Type B pancreatic cell (in vitro differentiated cells): ENCODE data around the gene EPHB1. TPM values are rescaled to one million over a fixed set of nuclear protein-coding genes. Genes with fewer than 3 reads are reported as not detected.

Experiments used
- DNase-seq: peaks from one replicate; pipeline ENCODE4 v3.0.0; 2021; ENCODE audit warnings: mixed read lengths; ENCODE audit not compliant: unreplicated experiment; ENCODE audit errors: extremely low spot score
- H3K27ac Mint-ChIP-seq: 2 replicates; pipeline ENCODE4 v1.8.0; 2021; ENCODE audit warnings: mild to moderate bottlenecking, mixed read lengths
- H3K27me3 Mint-ChIP-seq: 2 replicates; pipeline ENCODE4 v1.8.0; 2021; ENCODE audit warnings: mixed read lengths
- H3K36me3 Mint-ChIP-seq: 2 replicates; pipeline ENCODE4 v1.8.0; 2021; ENCODE audit warnings: mixed read lengths
- H3K4me1 Mint-ChIP-seq: one replicate; pipeline ENCODE4 v1.8.0; 2021; ENCODE audit warnings: mixed read lengths; ENCODE audit not compliant: unreplicated experiment
- H3K4me3 Mint-ChIP-seq: 2 replicates; pipeline ENCODE4 v1.8.0; 2021; ENCODE audit warnings: mild to moderate bottlenecking, mixed read lengths
- H3K9me3 Mint-ChIP-seq: 2 replicates; pipeline ENCODE4 v1.8.0; 2021; ENCODE audit warnings: mixed read lengths
- total RNA-seq: library from RNA; stranded (reverse); gene quantifications from 2 replicates; pipeline ENCODE4 v1.2.1, GENCODE V29; 2021; ENCODE audit warnings: low replicate concordance
- TF ChIP-seq, protein P1 (sequence below): fragments of 200-600 bp; sonication (generic); conservative IDR thresholded peaks from 2 replicates; pipeline ENCODE4 v1.5.0; 2021; ENCODE audit warnings: antibody characterized with exemption, mild to moderate bottlenecking

The EPHB1 gene
- total RNA-seq, 1 donor from 2014 or later = 9.1 TPM

DNA sequence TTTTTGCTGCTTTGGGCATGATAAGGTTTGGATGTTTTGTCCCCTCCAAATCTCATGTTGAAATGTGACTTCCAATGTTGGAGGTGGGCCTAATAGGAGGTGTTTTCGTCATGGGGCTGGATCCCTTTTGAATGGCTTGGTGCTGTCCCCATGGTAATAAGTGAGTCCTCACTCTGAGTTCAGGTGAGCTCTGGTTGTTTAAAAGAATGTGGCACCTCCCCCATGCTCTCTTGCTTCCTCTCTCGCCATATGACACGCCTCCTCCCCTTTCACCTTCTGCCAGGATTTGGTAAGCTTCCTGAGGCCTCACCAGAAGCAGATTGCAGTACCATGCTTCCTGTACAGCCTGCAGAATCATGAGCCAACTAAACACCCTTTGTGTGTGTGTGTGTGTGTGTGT is 255.5 kb downstream of the EPHB1 start:
- TF ChIP-seq, protein P1, sequence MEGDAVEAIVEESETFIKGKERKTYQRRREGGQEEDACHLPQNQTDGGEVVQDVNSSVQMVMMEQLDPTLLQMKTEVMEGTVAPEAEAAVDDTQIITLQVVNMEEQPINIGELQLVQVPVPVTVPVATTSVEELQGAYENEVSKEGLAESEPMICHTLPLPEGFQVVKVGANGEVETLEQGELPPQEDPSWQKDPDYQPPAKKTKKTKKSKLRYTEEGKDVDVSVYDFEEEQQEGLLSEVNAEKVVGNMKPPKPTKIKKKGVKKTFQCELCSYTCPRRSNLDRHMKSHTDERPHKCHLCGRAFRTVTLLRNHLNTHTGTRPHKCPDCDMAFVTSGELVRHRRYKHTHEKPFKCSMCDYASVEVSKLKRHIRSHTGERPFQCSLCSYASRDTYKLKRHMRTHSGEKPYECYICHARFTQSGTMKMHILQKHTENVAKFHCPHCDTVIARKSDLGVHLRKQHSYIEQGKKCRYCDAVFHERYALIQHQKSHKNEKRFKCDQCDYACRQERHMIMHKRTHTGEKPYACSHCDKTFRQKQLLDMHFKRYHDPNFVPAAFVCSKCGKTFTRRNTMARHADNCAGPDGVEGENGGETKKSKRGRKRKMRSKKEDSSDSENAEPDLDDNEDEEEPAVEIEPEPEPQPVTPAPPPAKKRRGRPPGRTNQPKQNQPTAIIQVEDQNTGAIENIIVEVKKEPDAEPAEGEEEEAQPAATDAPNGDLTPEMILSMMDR = no peak
- H3K36me3 Mint-ChIP-seq = no peaks in the 10 kb centered on the region

DNA sequence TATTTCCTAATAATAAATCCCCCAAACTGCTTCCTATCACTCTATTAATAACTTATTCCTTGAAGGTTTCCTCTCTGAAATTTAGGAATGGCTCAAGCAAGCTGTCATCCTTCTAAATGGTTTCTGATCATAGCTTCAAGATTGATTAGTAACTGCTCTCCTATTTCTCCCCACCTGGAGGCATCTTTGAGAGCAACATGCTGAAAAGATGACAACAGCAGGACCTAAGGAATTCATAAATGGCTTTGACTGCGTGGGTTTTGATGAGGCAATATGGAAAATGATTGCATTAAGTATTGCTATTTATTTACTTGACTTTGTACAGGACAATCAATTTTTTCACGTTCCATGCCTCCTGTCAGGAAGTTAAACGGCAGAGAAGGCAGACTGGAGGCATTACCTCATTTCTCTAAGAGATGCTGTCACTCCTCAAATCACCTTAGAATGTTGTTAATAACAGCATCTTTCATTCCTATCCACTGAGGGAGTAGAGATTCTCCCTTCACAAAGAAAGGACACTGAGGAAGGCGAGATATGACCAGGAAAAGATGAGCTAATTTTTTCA is 256.4 kb downstream of the EPHB1 start:
- TF ChIP-seq, protein P1 = no peak
- no peaks in the 10 kb centered on the region for H3K9me3 Mint-ChIP-seq
- no peak for DNase-seq
- peaks cover 30% of the 10 kb centered on the region for H3K27me3 Mint-ChIP-seq
- H3K4me3 Mint-ChIP-seq = no peak overlapping the region
- no peaks in the 10 kb centered on the region for H3K4me1 Mint-ChIP-seq
- H3K27ac Mint-ChIP-seq = no peak overlapping the region
- no peaks in the 10 kb centered on the region for H3K36me3 Mint-ChIP-seq

More for the DNA sequence above, 255.5 kb downstream of the EPHB1 start:
- H3K4me3 Mint-ChIP-seq = no peak overlapping the region
- no peaks in the 10 kb centered on the region for H3K9me3 Mint-ChIP-seq
- H3K27ac Mint-ChIP-seq = no peak overlapping the region
- no peaks in the 10 kb centered on the region for H3K4me1 Mint-ChIP-seq
- DNase-seq = no peak
- peaks cover 25% of the 10 kb centered on the region for H3K27me3 Mint-ChIP-seq

DNA sequence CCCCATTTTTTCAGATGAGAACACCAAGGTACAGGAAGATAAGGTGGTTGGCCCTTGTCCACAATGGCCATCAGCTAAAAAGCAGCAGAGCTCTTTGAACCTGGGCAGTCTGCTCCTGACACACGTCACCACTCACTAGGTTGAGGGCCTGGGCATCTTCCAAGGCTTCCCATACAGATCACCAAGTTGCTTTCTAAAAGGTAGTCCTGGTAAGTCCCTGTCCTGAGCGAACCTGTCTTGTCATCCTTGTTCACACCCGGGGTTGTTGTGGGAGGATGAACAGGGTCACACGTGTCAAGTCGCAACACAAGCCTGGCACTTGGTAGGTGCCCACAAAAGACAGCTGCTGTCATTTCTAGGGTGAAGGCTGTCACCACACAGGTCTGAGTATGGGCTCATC is 260.4 kb downstream of the EPHB1 start:
- Mint-ChIP-seq H3K27ac (no peak overlapping the region), H3K4me3 (no peak overlapping the region), H3K36me3 (no peaks in the 10 kb centered on the region), H3K27me3 (peaks cover 28% of the 10 kb centered on the region), H3K4me1 (no peaks in the 10 kb centered on the region), H3K9me3 (no peaks in the 10 kb centered on the region)
- TF ChIP-seq, protein P1 = no peak
- no peak for DNase-seq

DNA sequence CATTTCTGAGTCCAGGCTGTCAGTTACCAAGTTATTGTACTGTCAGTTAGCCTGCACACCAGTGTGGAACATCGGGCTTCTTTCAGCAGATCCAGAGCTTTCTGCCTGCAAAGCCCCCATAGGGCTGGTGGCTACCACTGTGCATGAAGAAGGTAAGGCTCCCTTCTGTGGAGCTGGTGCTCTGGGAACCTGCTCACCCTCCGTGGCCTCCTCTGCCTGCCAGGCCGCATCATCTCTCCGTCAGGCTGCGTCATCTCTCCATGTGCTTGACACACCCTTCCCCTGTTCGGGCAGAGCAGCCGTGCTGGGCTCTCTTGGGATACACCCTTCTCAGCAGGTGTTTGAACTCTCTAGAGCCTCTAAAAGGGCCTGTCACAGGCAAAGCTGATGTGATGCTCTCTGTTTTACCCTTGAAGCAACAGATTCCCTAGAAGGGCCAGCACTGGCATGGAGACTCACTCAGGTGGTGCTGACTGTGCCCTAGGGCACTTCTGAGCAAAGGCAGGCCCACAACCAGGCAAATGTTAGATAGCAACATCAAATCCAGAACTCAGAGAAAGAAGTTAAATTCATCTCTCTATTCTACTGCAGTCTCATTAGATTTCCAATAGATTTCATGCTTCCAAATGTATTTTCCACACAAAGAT is 261.1 kb downstream of the EPHB1 start:
- no peak overlapping the region for H3K27ac Mint-ChIP-seq
- H3K4me3 Mint-ChIP-seq = no peak overlapping the region
- DNase-seq = no peak
- H3K27me3 Mint-ChIP-seq = peaks cover 25% of the 10 kb centered on the region
- no peaks in the 10 kb centered on the region for H3K9me3 Mint-ChIP-seq
- no peaks in the 10 kb centered on the region for H3K36me3 Mint-ChIP-seq
- no peaks in the 10 kb centered on the region for H3K4me1 Mint-ChIP-seq
- TF ChIP-seq, protein P1 = no peak

DNA sequence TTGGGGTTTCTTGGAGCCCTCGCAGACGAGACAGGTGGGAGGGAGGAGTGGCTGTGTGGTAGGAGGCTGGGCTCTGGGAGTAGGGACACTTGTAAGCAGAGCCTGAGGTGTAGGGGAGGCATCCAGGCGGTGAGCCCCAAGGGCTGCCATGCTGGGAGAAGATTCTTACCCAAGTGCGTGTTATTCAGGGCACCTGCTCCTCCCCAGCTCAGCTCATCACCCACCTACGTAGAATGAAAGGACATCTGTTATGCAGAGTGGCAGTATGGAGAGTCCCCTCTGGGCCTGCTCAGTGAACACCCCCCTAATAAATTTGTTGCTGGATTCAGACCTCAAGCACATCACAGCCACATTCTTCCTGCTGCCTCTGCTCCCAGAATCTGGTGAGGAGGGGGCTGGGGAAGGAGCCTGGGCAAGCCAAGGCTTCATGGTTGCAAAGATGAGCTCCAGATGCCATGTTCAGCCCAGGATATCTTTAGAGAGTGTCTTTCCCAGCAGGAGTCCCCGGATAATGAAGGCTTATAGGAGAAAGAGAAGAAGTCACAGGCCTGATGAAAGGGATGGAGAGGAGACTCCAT is 261.8 kb downstream of the EPHB1 start:
- TF ChIP-seq, protein P1 = no peak

More for the DNA sequence above, 261.8 kb downstream of the EPHB1 start:
- Mint-ChIP-seq H3K4me1 (no peaks in the 10 kb centered on the region), H3K27me3 (peaks cover 20% of the 10 kb centered on the region), H3K4me3 (no peak overlapping the region), H3K9me3 (no peaks in the 10 kb centered on the region), H3K27ac (no peak overlapping the region), H3K36me3 (no peaks in the 10 kb centered on the region)
- DNase-seq = no peak
